DMS53 treated with DMSO at 0.1 percent for 48 hours (cell line): Measurements from ENCODE around the gene CLSTN2.

Experiments used
- DNase-seq: peaks from one replicate; lab custom pipeline; 2025; ENCODE audit not compliant: unreplicated experiment; lab: John Stamatoyannopoulos, UW

Gene CLSTN2

GRCh38 chr3:140223197-140223596 lies 288.2 kb downstream of the CLSTN2 start:
- no peak for DNase-seq

GRCh38 chr3:140223631-140224030 lies 288.6 kb downstream of the CLSTN2 start:
- no peak for DNase-seq

- no peak for DNase-seq
Observed at GRCh38 chr3:140224307-140224706, 289.3 kb downstream of the CLSTN2 start.

GRCh38 chr3:140225996-140226395 lies 291.0 kb downstream of the CLSTN2 start:
- DNase-seq: no peak

GRCh38 chr3:140233702-140234101 lies 298.7 kb downstream of the CLSTN2 start:
- DNase-seq: no peak

GRCh38 chr3:140234256-140234655 lies 299.3 kb downstream of the CLSTN2 start:
- no peak for DNase-seq

- no peak for DNase-seq
Observed at GRCh38 chr3:140236836-140237501, 302.0 kb downstream of the CLSTN2 start.

- no peak for DNase-seq
Observed at GRCh38 chr3:140238646-140239314, 303.8 kb downstream of the CLSTN2 start.

- no peak for DNase-seq
Observed at GRCh38 chr3:140242818-140243276, 307.9 kb downstream of the CLSTN2 start.

GRCh38 chr3:140243575-140243974 lies 308.6 kb downstream of the CLSTN2 start:
- no peak for DNase-seq

GRCh38 chr3:140244893-140245292 lies 309.9 kb downstream of the CLSTN2 start:
- no peak for DNase-seq

GRCh38 chr3:140246578-140246977 lies 311.6 kb downstream of the CLSTN2 start:
- no peak for DNase-seq

- no peak for DNase-seq
Observed at GRCh38 chr3:140247775-140248174, 312.8 kb downstream of the CLSTN2 start.

GRCh38 chr3:140249188-140249587 lies 314.2 kb downstream of the CLSTN2 start:
- no peak for DNase-seq

GRCh38 chr3:140250010-140250855 lies 315.2 kb downstream of the CLSTN2 start:
- DNase-seq: no peak

GRCh38 chr3:140250945-140251344 lies 316.0 kb downstream of the CLSTN2 start:
- no peak for DNase-seq

GRCh38 chr3:140251678-140252077 lies 316.7 kb downstream of the CLSTN2 start:
- no peak for DNase-seq

GRCh38 chr3:140252812-140253656 lies 318.0 kb downstream of the CLSTN2 start:
- no peak for DNase-seq

GRCh38 chr3:140258222-140258724 lies 323.3 kb downstream of the CLSTN2 start:
- DNase-seq: no peak

GRCh38 chr3:140265302-140265701 lies 330.3 kb downstream of the CLSTN2 start:
- no peak for DNase-seq

GRCh38 chr3:140268103-140268502 lies 333.1 kb downstream of the CLSTN2 start:
- no peak for DNase-seq
